G401 (cell line): ENCODE data around the gene OPN1LW. TPM values are rescaled to one million over a fixed set of nuclear protein-coding genes. Genes with fewer than 3 reads are reported as not detected.
"Not testable (repeated sequence)": the region's sequence is repeated elsewhere in the genome, so short reads cannot be mapped to it uniquely, and the experiment has no call there.

ENCODE experiments used
- DNase-seq: peaks from one replicate; pipeline ENCODE4 v3.0.0-alpha.2; 2015; ENCODE audit warnings: low spot score
- in situ Hi-C: cut with HindIII; loops from 2 replicates; pipeline ENCODE4 v1.10.0; 2016; ENCODE audit warnings: low sequenced_read_pairs, mixed read lengths
- total RNA-seq: library from RNA; depleted of rRNA; stranded (reverse); fragments of >200 nt; shearing (Covaris generic); gene quantifications from 2 replicates; pipeline ENCODE4 v1.2.3, GENCODE V29; 2014; rRNA removed

The OPN1LW gene
- total RNA-seq, 1 experiment from 2014 or later, result not detected

DNA sequence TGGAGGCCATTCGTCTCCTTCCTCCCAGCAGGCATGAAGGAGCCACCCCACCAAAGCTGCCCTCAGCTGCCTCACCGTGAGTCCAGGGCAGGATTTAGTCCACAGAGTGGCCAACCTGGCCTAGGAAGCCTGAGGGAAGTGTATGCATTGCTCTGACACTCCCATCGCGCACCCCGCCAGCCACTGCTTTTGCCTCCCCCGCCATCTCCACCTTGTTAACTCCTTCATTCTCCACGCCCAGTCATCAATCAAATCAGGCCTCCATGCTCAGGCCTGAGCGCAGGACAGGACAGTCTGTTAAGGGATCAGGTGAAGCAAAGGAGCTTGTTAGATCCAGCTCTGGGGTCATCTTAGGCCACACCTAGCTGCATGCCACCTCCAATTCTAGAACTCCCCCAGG lies 48.8 kb downstream of the OPN1LW start:
- in situ Hi-C loops, DNase-seq: not testable (repeated sequence)

DNA sequence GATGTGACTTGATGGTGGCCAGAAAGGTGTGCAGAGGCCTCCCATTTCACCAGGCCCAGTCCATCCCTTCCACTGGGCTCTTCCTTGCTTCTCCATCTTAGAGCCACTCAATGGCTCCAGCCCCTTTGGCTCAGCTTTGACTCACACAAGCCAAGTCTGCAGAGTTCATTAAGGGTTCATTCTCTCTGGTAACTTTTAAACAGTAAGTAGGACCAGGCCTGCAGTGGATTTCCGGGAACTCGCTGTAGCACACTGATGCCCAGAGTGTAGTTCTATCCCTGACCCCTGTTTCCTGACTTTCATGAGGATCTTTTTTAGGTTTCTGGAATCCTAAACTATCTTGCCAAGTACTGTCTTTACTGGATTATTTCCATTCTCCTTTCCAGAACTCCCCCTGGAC lies 50.3 kb downstream of the OPN1LW start:
- in situ Hi-C loops, DNase-seq: not testable (repeated sequence)

DNA sequence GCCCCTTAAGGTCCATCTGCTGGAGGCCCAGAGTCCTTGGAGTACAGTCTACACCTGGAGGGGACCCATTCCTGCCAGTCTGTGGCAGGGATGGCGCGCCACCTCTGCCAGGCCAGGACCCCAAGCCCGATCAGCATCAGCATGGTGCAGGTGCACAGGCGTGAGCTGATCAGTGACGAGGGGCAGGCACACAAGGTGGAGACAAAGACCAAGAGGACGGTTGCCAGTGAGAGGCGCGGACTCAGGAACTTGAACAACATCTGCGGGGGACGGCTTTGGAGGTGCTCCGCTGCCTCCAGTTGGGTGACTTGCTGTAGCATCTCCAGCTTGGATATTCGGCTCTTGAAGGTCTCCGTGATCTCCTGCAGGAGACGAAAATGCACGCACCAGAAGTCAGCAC lies 52.4 kb downstream of the OPN1LW start:
- in situ Hi-C loops, DNase-seq: not testable (repeated sequence)

Other genes with a start within 250 kb of the OPN1LW start
- 0.25 TPM in 1 of 2 replicates, not detected in the other for gene AVPR2, start 239.6 kb upstream of the OPN1LW start, total RNA-seq
- gene ARHGAP4, start 218.0 kb upstream of the OPN1LW start, total RNA-seq, result 55.7 and 62.6 TPM in 2 replicates
- gene NAA10, start 209.2 kb upstream of the OPN1LW start, total RNA-seq, result 136 and 159 TPM in 2 replicates
- 7.1 and 8.4 TPM in 2 replicates for gene RENBP, start 199.6 kb upstream of the OPN1LW start, total RNA-seq
- 12.4 and 16.1 TPM in 2 replicates for gene HCFC1, start 172.4 kb upstream of the OPN1LW start, total RNA-seq
- gene TMEM187, start 171.5 kb upstream of the OPN1LW start, total RNA-seq, result 1.4 and 7.4 TPM in 2 replicates
- gene IRAK1, start 124.3 kb upstream of the OPN1LW start, total RNA-seq, result 140 and 144 TPM in 2 replicates
- 19.8 and 33.1 TPM in 2 replicates for gene MECP2, start 46.5 kb upstream of the OPN1LW start, total RNA-seq
- gene OPN1MW, start 38.4 kb downstream of the OPN1LW start, total RNA-seq, result not detected in 2 replicates
- gene OPN1MW2, start 75.5 kb downstream of the OPN1LW start, total RNA-seq, result not detected in 2 replicates
- gene OPN1MW3, start 113.3 kb downstream of the OPN1LW start, total RNA-seq, result not detected in 2 replicates
- gene TEX28, start 150.9 kb downstream of the OPN1LW start, total RNA-seq, result not detected in 2 replicates
- not detected in 2 replicates for gene TKTL1, start 151.6 kb downstream of the OPN1LW start, total RNA-seq
- 811 and 832 TPM in 2 replicates for gene FLNA, start 230.4 kb downstream of the OPN1LW start, total RNA-seq
- gene EMD, start 235.1 kb downstream of the OPN1LW start, total RNA-seq, result 49.8 and 72.5 TPM in 2 replicates